ENCODE results near the gene RNASEH2A. TPM values are rescaled to one million over a fixed set of nuclear protein-coding genes. Genes with fewer than 3 reads are reported as not detected.

RNASEH2A gene
- total RNA-seq, 1 donor from 2014 or later: 3.4 TPM

DNA sequence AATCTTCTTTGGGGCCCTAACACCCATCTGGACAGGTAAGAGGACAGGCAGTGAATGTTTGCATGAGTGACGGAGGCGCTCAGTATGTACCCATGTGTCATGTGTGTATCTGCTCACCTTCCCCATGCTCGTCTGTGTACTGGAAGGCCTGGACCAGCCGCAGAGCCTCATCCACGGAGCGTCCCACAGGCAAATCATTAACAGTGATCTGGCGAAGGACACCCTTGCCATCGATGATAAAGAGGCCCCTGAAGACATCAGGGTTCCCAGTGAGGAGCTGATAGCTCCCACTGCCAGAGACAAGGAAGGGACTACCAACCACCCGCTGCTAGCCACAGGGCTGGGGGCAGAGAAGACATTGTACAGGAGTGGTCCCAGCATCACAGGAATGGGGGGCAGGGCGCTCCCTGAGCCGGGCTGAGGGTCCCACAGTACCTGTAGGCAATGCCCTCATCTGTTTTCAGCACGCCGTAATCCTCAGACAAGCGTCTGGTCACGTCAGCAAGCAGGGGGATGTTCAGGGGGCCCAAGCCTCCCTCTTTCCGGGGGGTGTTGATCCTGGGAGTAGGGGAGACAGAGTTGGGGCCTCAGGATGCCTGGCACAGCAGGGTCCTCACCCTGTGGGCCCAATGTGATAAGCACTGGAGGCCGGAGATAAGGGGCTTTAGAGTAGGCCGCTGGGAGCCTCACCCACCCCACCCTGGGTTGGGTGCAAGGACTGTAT is 6.5 kb upstream of the RNASEH2A start:
- peaks cover 10 to 13% of the 10 kb centered on the region in 2 donors for H3K4me1 ChIP-seq
- peaks cover 0 to 10% of the 10 kb centered on the region in 2 donors for H3K36me3 ChIP-seq
- intact Hi-C loops (cut with DNase I): loop anchor here (10.0 kb wide), 1 partner anchor 1205 kb away; the partner anchor contains the start of gene RFX1
- H3K4me3 ChIP-seq: peak overlapping the region in 1 of 2 donors; percentile 81
- DNase-seq (ENCODE audit: low spot score in 2 of 2): no peak
- TF ChIP-seq, protein P1, sequence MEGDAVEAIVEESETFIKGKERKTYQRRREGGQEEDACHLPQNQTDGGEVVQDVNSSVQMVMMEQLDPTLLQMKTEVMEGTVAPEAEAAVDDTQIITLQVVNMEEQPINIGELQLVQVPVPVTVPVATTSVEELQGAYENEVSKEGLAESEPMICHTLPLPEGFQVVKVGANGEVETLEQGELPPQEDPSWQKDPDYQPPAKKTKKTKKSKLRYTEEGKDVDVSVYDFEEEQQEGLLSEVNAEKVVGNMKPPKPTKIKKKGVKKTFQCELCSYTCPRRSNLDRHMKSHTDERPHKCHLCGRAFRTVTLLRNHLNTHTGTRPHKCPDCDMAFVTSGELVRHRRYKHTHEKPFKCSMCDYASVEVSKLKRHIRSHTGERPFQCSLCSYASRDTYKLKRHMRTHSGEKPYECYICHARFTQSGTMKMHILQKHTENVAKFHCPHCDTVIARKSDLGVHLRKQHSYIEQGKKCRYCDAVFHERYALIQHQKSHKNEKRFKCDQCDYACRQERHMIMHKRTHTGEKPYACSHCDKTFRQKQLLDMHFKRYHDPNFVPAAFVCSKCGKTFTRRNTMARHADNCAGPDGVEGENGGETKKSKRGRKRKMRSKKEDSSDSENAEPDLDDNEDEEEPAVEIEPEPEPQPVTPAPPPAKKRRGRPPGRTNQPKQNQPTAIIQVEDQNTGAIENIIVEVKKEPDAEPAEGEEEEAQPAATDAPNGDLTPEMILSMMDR (IDR thresholded peaks at IDR 0.05): no peak
- no peaks in the 10 kb centered on the region for H3K27me3 ChIP-seq
- H3K27ac ChIP-seq: no peak overlapping the region
- H3K9me3 ChIP-seq: no peaks in the 10 kb centered on the region

DNA sequence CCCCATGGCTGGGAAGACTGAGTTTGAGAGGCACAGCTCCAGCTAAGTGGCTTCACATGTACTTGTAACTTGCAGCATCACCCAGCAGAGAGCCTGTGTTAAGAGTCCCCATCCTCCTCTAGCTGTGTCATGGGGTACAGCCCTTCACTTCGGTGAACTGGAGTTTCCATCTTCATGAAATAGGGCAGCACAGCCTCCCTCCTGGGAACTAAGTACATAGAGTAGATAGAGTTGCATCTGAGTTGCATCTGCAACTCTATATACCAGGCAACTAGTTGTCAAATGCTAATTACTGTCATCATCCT is 6.0 kb upstream of the RNASEH2A start:
- Histone ChIP-seq H3K4me3 (peak overlapping the region in 1 of 2 donors; percentile 81), H3K4me1 (peaks cover 10 to 13% of the 10 kb centered on the region in 2 donors), H3K36me3 (peaks cover 0 to 10% of the 10 kb centered on the region in 2 donors), H3K9me3 (no peaks in the 10 kb centered on the region), H3K27me3 (no peaks in the 10 kb centered on the region), H3K27ac (peak overlapping the region in 1 of 2 donors; percentile 68)
- no peak for DNase-seq (ENCODE audit: low spot score in 2 of 2)
- intact Hi-C loops (cut with DNase I): no loop called here
- TF ChIP-seq, protein P1 (IDR thresholded peaks at IDR 0.05): no peak

DNA sequence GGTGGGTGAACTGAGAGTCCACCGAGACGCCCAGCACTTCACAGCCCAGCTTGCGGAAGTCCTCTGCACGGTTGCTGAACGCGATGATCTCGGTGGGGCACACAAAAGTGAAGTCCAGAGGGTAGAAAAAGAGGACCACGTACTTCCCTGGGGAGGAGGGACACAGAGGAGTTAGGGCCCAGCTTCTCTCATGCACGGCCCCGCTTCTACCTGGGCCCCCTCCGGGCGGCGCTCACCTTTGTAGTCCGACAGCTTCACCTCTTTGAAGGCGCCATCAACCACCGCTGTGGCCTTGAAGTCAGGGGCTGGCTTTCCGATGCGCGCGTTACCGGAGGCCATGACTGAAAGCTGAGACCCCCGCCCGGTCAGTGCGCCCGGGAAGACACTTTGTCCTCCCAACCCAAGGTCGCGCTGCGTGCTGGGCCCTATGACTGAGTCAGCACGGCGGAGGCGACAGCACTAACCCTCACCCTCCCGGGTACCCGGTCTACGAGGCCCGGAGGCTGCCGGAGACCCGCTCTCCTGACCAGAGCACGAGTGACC is 5.4 kb upstream of the RNASEH2A start:
- no peaks in the 10 kb centered on the region for H3K9me3 ChIP-seq
- TF ChIP-seq, protein P1 (IDR thresholded peaks at IDR 0.05): no peak
- H3K27me3 ChIP-seq: no peaks in the 10 kb centered on the region
- DNase-seq (ENCODE audit: low spot score in 2 of 2): no peak
- peak overlapping the region; percentile 72 to 81 for H3K4me3 ChIP-seq
- H3K27ac ChIP-seq: peak overlapping the region; percentile 54 to 68
- intact Hi-C loops (cut with DNase I): no loop called here
- H3K4me1 ChIP-seq: peaks cover 8 to 10% of the 10 kb centered on the region in 2 donors
- H3K36me3 ChIP-seq: peaks cover 0 to 10% of the 10 kb centered on the region in 2 donors

DNA sequence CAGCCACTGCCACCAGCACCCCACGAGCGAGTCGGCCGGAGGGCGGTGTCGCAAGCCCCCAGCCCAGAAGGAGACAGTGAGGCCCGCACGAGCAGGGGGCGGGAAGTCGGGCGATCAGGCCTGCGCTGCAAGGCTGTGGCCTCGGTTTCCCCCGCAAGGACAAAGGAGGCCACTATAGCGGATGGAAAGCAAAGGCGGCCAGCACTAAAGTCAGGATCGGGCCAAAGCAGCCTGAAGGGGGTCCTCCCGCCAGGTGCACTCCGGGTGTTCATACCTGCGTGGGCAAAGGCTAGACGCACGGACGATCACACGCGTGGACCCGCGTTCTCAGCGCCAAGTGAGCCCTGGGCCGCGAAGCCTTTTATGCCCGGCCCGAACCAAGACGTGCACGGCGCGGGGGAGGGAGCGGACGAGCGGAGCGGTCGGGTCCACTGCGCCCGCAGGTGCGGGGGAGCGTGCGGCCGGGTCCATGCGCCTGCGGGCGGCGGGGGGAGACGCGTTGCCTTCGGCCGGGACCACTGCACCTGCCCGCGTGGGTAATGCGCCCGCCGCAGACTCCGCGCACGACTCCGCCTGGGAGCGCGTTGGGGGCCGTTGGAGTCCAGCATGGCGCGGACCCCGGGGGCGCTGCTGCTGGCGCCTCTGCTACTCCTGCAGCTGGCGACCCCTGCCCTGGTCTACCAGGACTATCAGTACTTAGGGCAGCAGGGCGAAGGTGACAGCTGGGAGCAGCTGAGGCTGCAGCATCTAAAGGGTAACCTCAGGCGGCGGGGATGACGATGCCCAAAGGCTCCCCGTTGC is 4.7 kb upstream of the RNASEH2A start, which contains the start of the genes PRDX2 and THSD8:
Gene PRDX2, minus strand, starts transcription at position 335 of the 801 bp plus-strand sequence. CDS start 539 bp downstream, outside the sequence.
Gene THSD8, plus strand, starts transcription at position 604 of the 801 bp plus-strand sequence. Its CDS starts 3 bp downstream, at position 607.
- no peaks in the 10 kb centered on the region for H3K9me3 ChIP-seq
- intact Hi-C loops (cut with DNase I): no loop called here
- TF ChIP-seq, protein P1 (IDR thresholded peaks at IDR 0.05): peak in 1 of 3 experiments; percentile 21
- H3K27ac ChIP-seq: peak within 1 kb of the TSS; percentile 54 to 68
- peak within 1 kb of the TSS; percentile 72 to 81 for H3K4me3 ChIP-seq
- peak in 1 of 2 donors; percentile 79 for DNase-seq (ENCODE audit: low spot score in 2 of 2)
- no peaks in the 10 kb centered on the region for H3K27me3 ChIP-seq
- peaks cover 0 to 10% of the 10 kb centered on the region in 2 donors for H3K36me3 ChIP-seq
- peaks cover 5 to 8% of the 10 kb centered on the region in 2 donors for H3K4me1 ChIP-seq

DNA sequence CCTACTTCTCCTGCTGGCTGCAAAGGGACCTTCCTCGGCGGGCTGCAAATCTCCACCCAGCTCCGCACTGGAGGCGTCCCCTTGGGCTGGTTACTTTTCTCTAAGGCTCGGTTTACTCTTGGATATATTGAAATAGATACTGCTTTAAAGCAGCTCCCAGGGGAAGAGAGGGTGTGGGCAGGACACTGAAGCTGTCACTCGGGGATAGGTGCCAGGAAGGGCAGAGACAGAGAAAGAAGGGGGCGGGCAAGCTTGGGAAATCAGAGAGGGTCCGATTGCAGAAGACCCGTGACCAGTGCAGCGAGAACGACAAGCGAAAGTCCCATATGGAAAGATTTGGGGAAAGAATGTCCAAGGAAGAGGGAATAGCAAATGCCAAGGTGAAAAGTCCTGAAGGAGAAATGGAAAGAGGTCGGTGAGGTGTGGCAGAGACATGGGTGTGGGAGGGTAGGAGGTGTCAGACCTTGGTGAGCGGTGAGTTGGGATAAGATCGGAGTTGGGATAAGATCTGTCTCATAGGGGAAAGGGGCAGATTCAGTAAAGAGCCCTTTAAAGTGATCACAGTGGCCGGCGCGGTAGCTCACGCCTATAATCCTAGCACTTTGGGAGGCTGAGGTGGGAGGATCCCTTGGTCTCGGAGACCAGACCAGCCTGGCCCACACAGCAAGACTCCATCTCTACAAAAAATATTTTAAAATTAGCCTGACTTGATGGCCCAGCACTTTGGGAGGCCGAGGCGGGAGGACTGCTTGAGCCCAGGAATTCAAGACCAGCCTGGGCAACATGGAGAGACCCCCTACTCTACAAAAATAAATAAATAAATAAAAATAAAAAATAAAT is 3.9 kb upstream of the RNASEH2A start:
- Histone ChIP-seq H3K27ac (no peak overlapping the region), H3K36me3 (peaks cover 0 to 10% of the 10 kb centered on the region in 2 donors), H3K27me3 (no peaks in the 10 kb centered on the region), H3K9me3 (no peaks in the 10 kb centered on the region), H3K4me3 (peak overlapping the region; percentile 72 to 81), H3K4me1 (peaks cover 8 to 13% of the 10 kb centered on the region in 2 donors)
- no peak for DNase-seq (ENCODE audit: low spot score in 2 of 2)
- intact Hi-C loops (cut with DNase I): no loop called here
- TF ChIP-seq, protein P1 (IDR thresholded peaks at IDR 0.05): no peak
